SK-N-SH treated with all-trans-retinoic acid at 6 μM for 48 hours (cell line): Measurements from ENCODE around the gene PDCL3.

Source experiments
- ATAC-seq: fragments of 200-7000 bp; cut with Tn5 transposase; 3 replicates; pipeline ENCODE4 v1.9.1; 2020; ENCODE audit warnings: mild to moderate bottlenecking, moderate library complexity
- BACH2 ChIP-seq: fragments of 250-450 bp; sonication (Bioruptor Pico); IDR thresholded peaks from 2 replicates; pipeline ENCODE4 v1.9.0; 2021; ENCODE audit warnings: mild to moderate bottlenecking, borderline replicate concordance
- ESRRG ChIP-seq: fragments of 250-450 bp; sonication (Bioruptor Pico); IDR thresholded peaks from 2 replicates; pipeline ENCODE4 v1.6.1; 2021; ENCODE audit warnings: mild to moderate bottlenecking
- GLIS3 ChIP-seq: fragments of 250-450 bp; sonication (Bioruptor Pico); IDR thresholded peaks from 2 replicates; pipeline ENCODE4 v1.5.0; 2020; ENCODE audit warnings: mild to moderate bottlenecking, moderate library complexity
- ISL1 ChIP-seq: fragments of 250-450 bp; sonication (Bioruptor Pico); IDR thresholded peaks from 2 replicates; pipeline ENCODE4 v2.1.2; 2022; ENCODE audit warnings: mild to moderate bottlenecking, moderate library complexity
- OSR1 ChIP-seq: fragments of 250-450 bp; sonication (Bioruptor Pico); IDR thresholded peaks from 2 replicates; pipeline ENCODE4 v1.8.0; 2022; ENCODE audit warnings: moderate library complexity, mild to moderate bottlenecking, inconsistent platforms
- PPARA ChIP-seq: fragments of 250-450 bp; sonication (Bioruptor Pico); IDR thresholded peaks from 2 replicates; pipeline ENCODE4 v1.5.0; 2020; ENCODE audit warnings: mild to moderate bottlenecking, borderline replicate concordance
- RARB ChIP-seq: fragments of 250-450 bp; sonication (Bioruptor Pico); IDR thresholded peaks from 2 replicates; pipeline ENCODE4 v1.8.0; 2021; ENCODE audit warnings: mild to moderate bottlenecking, moderate library complexity
- SNAI2 ChIP-seq: fragments of 250-450 bp; sonication (Bioruptor Pico); IDR thresholded peaks from 2 replicates; pipeline ENCODE4 v1.5.0; 2020; ENCODE audit warnings: mild to moderate bottlenecking, moderate library complexity
- TCF4 ChIP-seq: fragments of 250-450 bp; sonication (Bioruptor Pico); IDR thresholded peaks from 2 replicates; pipeline ENCODE4 v1.8.0; 2021; ENCODE audit warnings: mild to moderate bottlenecking, moderate library complexity, borderline replicate concordance
- TOX ChIP-seq: fragments of 250-450 bp; sonication (Bioruptor Pico); IDR thresholded peaks from 2 replicates; pipeline ENCODE4 v1.8.0; 2021; ENCODE audit warnings: mild to moderate bottlenecking, moderate library complexity, borderline replicate concordance
- ZC3H10 ChIP-seq: fragments of 250-450 bp; sonication (Bioruptor Pico); IDR thresholded peaks from 2 replicates; pipeline ENCODE4 v1.5.1; 2021; ENCODE audit warnings: mild to moderate bottlenecking, moderate library complexity
- ZFP30 ChIP-seq: fragments of 450-650 bp; formaldehyde crosslinking; IDR thresholded peaks from 2 replicates; pipeline ENCODE4 v1.5.0; 2022; ENCODE audit warnings: mild to moderate bottlenecking, moderate library complexity
- ZNF70 ChIP-seq: fragments of 450-650 bp; formaldehyde crosslinking; IDR thresholded peaks from 2 replicates; pipeline ENCODE4 v1.5.0; 2020; ENCODE audit warnings: mild to moderate bottlenecking, moderate library complexity
- ZNF8 ChIP-seq: fragments of 450-650 bp; formaldehyde crosslinking; IDR thresholded peaks from 2 replicates; pipeline ENCODE4 v1.5.0; 2020; ENCODE audit warnings: mild to moderate bottlenecking, moderate library complexity
- TF ChIP-seq, protein P1 (sequence below): fragments of 250-450 bp; sonication (Bioruptor Pico); IDR thresholded peaks from 2 replicates; pipeline ENCODE4 v1.5.0; 2020; ENCODE audit warnings: mild to moderate bottlenecking, moderate library complexity
- TF ChIP-seq, protein P2 (sequence below): fragments of 250-450 bp; sonication (Bioruptor Pico); IDR thresholded peaks from 2 replicates; pipeline ENCODE4 v1.5.1; 2020; ENCODE audit warnings: low read depth, mild to moderate bottlenecking, moderate library complexity
- TF ChIP-seq, protein P3 (sequence below): fragments of 250-450 bp; sonication (Bioruptor Pico); IDR thresholded peaks from 2 replicates; pipeline ENCODE4 v1.5.1; 2021; ENCODE audit warnings: mild to moderate bottlenecking, moderate library complexity
- TF ChIP-seq, protein P4 (sequence below): fragments of 250-450 bp; sonication (Bioruptor Pico); IDR thresholded peaks from 2 replicates; pipeline ENCODE4 v1.8.0; 2021; ENCODE audit warnings: low read depth, mild to moderate bottlenecking, moderate library complexity, borderline replicate concordance
- TF ChIP-seq, protein P5 (sequence below): fragments of 250-450 bp; sonication (Bioruptor Pico); IDR thresholded peaks from 2 replicates; pipeline ENCODE4 v1.8.0; 2020; ENCODE audit warnings: mild to moderate bottlenecking, moderate library complexity, borderline replicate concordance

PDCL3 gene

DNA sequence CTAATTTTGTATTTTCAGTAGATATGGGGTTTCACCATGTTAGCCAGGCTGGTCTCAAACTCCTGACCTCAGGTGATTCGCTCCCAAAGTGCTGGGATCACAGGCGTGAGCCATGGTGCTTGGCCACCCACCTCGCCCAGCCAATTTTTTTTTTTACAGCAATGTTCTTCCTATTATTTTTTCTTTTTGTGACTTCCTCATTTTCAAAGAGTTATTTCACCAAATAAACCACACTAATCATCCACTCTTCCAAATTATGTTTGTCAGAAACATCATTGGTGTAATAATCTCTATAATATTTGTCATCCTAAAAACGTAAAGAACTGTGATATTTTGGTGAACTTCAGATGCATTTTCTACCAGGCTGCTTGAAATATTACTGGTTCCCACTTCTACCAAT lies 16.3 kb upstream of the PDCL3 start (continued):
- TF ChIP-seq, protein P1, sequence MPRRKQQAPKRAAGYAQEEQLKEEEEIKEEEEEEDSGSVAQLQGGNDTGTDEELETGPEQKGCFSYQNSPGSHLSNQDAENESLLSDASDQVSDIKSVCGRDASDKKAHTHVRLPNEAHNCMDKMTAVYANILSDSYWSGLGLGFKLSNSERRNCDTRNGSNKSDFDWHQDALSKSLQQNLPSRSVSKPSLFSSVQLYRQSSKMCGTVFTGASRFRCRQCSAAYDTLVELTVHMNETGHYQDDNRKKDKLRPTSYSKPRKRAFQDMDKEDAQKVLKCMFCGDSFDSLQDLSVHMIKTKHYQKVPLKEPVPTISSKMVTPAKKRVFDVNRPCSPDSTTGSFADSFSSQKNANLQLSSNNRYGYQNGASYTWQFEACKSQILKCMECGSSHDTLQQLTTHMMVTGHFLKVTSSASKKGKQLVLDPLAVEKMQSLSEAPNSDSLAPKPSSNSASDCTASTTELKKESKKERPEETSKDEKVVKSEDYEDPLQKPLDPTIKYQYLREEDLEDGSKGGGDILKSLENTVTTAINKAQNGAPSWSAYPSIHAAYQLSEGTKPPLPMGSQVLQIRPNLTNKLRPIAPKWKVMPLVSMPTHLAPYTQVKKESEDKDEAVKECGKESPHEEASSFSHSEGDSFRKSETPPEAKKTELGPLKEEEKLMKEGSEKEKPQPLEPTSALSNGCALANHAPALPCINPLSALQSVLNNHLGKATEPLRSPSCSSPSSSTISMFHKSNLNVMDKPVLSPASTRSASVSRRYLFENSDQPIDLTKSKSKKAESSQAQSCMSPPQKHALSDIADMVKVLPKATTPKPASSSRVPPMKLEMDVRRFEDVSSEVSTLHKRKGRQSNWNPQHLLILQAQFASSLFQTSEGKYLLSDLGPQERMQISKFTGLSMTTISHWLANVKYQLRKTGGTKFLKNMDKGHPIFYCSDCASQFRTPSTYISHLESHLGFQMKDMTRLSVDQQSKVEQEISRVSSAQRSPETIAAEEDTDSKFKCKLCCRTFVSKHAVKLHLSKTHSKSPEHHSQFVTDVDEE = no peak
- TF ChIP-seq, protein P2, sequence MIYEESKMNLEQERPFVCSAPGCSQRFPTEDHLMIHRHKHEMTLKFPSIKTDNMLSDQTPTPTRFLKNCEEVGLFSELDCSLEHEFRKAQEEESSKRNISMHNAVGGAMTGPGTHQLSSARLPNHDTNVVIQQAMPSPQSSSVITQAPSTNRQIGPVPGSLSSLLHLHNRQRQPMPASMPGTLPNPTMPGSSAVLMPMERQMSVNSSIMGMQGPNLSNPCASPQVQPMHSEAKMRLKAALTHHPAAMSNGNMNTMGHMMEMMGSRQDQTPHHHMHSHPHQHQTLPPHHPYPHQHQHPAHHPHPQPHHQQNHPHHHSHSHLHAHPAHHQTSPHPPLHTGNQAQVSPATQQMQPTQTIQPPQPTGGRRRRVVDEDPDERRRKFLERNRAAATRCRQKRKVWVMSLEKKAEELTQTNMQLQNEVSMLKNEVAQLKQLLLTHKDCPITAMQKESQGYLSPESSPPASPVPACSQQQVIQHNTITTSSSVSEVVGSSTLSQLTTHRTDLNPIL (CRISPR knock-in tag) = no peak
- TF ChIP-seq GLIS3 (no peak), TOX (CRISPR knock-in tag) (no peak), RARB (CRISPR knock-in tag) (no peak), SNAI2 (CRISPR knock-in tag) (no peak), OSR1 (CRISPR knock-in tag) (no peak), BACH2 (CRISPR knock-in tag) (no peak)

DNA sequence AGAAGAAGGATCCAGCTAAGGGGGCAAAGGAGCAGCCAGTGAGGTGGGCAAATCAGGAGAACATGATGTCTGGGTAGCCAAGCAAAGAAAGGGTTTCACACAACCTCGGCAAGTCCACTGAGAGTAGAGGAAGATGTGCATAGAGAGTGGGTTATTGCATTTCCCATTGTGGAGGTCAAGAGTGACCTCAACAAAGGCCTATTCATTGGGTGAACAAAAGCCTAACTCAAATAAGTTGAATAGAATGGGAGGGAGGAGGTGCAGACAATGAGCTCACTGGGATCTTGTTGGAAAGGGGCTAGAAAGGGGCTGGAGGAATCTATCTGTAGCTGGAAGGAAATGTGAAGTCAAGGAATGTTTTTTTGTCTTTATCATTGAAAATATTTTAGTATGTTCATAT lies 14.0 kb upstream of the PDCL3 start:
- no peak for ATAC-seq
- TF ChIP-seq, protein P3, sequence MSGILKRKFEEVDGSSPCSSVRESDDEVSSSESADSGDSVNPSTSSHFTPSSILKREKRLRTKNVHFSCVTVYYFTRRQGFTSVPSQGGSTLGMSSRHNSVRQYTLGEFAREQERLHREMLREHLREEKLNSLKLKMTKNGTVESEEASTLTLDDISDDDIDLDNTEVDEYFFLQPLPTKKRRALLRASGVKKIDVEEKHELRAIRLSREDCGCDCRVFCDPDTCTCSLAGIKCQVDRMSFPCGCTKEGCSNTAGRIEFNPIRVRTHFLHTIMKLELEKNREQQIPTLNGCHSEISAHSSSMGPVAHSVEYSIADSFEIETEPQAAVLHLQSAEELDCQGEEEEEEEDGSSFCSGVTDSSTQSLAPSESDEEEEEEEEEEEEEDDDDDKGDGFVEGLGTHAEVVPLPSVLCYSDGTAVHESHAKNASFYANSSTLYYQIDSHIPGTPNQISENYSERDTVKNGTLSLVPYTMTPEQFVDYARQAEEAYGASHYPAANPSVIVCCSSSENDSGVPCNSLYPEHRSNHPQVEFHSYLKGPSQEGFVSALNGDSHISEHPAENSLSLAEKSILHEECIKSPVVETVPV (CRISPR knock-in tag) = no peak
- TF ChIP-seq ZNF8 (CRISPR knock-in tag) (no peak), ZFP30 (no peak)
- TF ChIP-seq, all 23 proteins: peak for 0

DNA sequence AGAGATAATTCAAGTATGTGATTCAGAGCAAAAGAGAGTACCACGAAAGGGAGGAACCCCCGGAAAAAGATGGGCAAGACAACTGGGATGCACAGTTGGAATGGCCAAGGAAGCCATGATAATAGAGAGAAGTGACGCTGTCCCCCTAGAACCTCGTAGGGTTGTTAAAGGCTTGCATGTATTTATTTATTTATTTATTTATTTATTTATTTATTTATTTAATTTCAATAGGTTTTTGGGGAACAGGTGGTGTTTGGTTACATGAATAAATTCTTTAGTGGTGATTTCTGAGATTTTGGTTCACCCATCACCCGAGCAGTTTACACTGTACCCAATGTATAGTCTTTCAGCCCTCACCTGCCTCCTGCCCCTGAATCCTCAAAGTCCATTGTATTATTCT lies 11.5 kb upstream of the PDCL3 start:
- TF ChIP-seq ZFP30 (no peak), TOX (CRISPR knock-in tag) (no peak), ISL1 (CRISPR knock-in tag) (no peak), PPARA (CRISPR knock-in tag) (no peak), ZC3H10 (CRISPR knock-in tag) (no peak), ZNF70 (no peak), SNAI2 (CRISPR knock-in tag) (no peak), TCF4 (no peak), ESRRG (CRISPR knock-in tag) (no peak), GLIS3 (no peak), RARB (CRISPR knock-in tag) (no peak), OSR1 (CRISPR knock-in tag) (no peak)
- TF ChIP-seq, protein P1 = no peak
- TF ChIP-seq, protein P4, sequence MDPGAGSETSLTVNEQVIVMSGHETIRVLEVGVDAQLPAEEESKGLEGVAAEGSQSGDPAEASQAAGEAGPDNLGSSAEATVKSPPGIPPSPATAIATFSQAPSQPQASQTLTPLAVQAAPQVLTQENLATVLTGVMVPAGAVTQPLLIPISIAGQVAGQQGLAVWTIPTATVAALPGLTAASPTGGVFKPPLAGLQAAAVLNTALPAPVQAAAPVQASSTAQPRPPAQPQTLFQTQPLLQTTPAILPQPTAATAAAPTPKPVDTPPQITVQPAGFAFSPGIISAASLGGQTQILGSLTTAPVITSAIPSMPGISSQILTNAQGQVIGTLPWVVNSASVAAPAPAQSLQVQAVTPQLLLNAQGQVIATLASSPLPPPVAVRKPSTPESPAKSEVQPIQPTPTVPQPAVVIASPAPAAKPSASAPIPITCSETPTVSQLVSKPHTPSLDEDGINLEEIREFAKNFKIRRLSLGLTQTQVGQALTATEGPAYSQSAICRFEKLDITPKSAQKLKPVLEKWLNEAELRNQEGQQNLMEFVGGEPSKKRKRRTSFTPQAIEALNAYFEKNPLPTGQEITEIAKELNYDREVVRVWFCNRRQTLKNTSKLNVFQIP (CRISPR knock-in tag) = no peak
- TF ChIP-seq, protein P3 (CRISPR knock-in tag) = no peak
- TF ChIP-seq, protein P5, sequence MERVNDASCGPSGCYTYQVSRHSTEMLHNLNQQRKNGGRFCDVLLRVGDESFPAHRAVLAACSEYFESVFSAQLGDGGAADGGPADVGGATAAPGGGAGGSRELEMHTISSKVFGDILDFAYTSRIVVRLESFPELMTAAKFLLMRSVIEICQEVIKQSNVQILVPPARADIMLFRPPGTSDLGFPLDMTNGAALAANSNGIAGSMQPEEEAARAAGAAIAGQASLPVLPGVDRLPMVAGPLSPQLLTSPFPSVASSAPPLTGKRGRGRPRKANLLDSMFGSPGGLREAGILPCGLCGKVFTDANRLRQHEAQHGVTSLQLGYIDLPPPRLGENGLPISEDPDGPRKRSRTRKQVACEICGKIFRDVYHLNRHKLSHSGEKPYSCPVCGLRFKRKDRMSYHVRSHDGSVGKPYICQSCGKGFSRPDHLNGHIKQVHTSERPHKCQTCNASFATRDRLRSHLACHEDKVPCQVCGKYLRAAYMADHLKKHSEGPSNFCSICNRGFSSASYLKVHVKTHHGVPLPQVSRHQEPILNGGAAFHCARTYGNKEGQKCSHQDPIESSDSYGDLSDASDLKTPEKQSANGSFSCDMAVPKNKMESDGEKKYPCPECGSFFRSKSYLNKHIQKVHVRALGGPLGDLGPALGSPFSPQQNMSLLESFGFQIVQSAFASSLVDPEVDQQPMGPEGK = no peak
- ATAC-seq = no peak
